Left renal cortex interstitium (tissue), 4 donors: ENCODE results near the gene ZNF664. TPM values are rescaled to one million over a fixed set of nuclear protein-coding genes. Genes with fewer than 3 reads are reported as not detected.

ENCODE experiments used
- DNase-seq, 4 donors: peaks; one replicate each; pipeline ENCODE4 v3.0.0-alpha.2; 2013; ENCODE audit warnings: low read depth in 4 of 4, low spot score in 2 of 4, missing footprints in 1 of 4
- polyA plus RNA-seq, 4 donors: library from polyadenylated mRNA; unstranded; fragments of 120-200 nt; gene quantifications; one replicate each; pipeline ENCODE4 v1.2.1, GENCODE V29; 2013; ENCODE audit not compliant: insufficient read length in 4 of 4

Gene ZNF664
- polyA plus RNA-seq, 4 donors, result 158 to 180 (median 163) TPM

- no peak for DNase-seq
These were observed 15.8 kb upstream of the ZNF664 start for GRCh38 chr12:123957196-123957595.

GRCh38 chr12:123958462-123958861, 14.6 kb upstream of the ZNF664 start:
- DNase-seq, result no peak

GRCh38 chr12:123958876-123959275, 14.1 kb upstream of the ZNF664 start:
- no peak for DNase-seq

GRCh38 chr12:123960029-123960735, 12.8 kb upstream of the ZNF664 start:
- no peak for DNase-seq

GRCh38 chr12:123960856-123961255, 12.2 kb upstream of the ZNF664 start:
- no peak for DNase-seq

- DNase-seq, result no peak
These were observed 11.2 kb upstream of the ZNF664 start for GRCh38 chr12:123961585-123962345.

GRCh38 chr12:123962513-123962912, 10.5 kb upstream of the ZNF664 start:
- DNase-seq, result no peak

- DNase-seq, result no peak
These were observed 9.2 kb upstream of the ZNF664 start for GRCh38 chr12:123963821-123964220.

GRCh38 chr12:123965382-123965781, 7.6 kb upstream of the ZNF664 start:
- no peak for DNase-seq

- no peak for DNase-seq
These were observed 6.4 kb upstream of the ZNF664 start for GRCh38 chr12:123966596-123966995.

- DNase-seq, result no peak
These were observed 5.9 kb upstream of the ZNF664 start for GRCh38 chr12:123967121-123967586.

- no peak for DNase-seq
These were observed 1.6 kb upstream of the ZNF664 start for GRCh38 chr12:123971449-123971769.

- DNase-seq, result peak in 1 of 4 donors; percentile 41
These were observed 1.1 kb upstream of the ZNF664 start for GRCh38 chr12:123971770-123972456.

- DNase-seq, result peak in 1 of 4 donors; percentile 28
These were observed 732 bp downstream of the ZNF664 start for GRCh38 chr12:123973552-123974341.

GRCh38 chr12:123976227-123976826, 3.3 kb downstream of the ZNF664 start:
- no peak for DNase-seq

- no peak for DNase-seq
These were observed 6.6 kb downstream of the ZNF664 start for GRCh38 chr12:123979566-123979965.

GRCh38 chr12:123982269-123982668, 9.3 kb downstream of the ZNF664 start:
- DNase-seq, result no peak

GRCh38 chr12:123983822-123984485, 10.9 kb downstream of the ZNF664 start:
- peak in 1 of 4 donors; percentile 40 for DNase-seq

- no peak for DNase-seq
These were observed 11.9 kb downstream of the ZNF664 start for GRCh38 chr12:123984903-123985302.
